GM12878 (cell line): ENCODE results near the gene UBL4A.

Experiments used
- CEBPB ChIP-seq, 2 experiments: fragments of 150-350 bp in 1 of 2; IDR thresholded peaks; 2 replicates each; pipeline ENCODE4 v1.6.1; 2012 to 2014; ENCODE audit warnings: low read depth in 2 of 2, low read length in 2 of 2, borderline replicate concordance in 1 of 2, inconsistent platforms in 1 of 2
- CTCF ChIP-seq, 3 experiments: IDR thresholded peaks in 2 of 3; conservative IDR thresholded peaks in 1 of 3; 2 replicates each; pipeline ENCODE4 v1.5.1; 2011; ENCODE audit warnings: low read depth in 3 of 3, low read length in 3 of 3, mild to moderate bottlenecking in 3 of 3, control low read depth in 2 of 3, moderate library complexity in 2 of 3, inconsistent platforms in 1 of 3, mixed read lengths in 1 of 3; ENCODE audit not compliant: control insufficient read depth in 2 of 3, insufficient read depth in 1 of 3; ENCODE audit errors: extremely low read depth in 1 of 3
- EP300 ChIP-seq, 2 experiments: fragments of 150-350 bp in 1 of 2; IDR thresholded peaks; 2 replicates each; pipeline ENCODE4 v1.6.1; 2011 to 2012; ENCODE audit warnings: low read depth in 2 of 2, low read length in 2 of 2, borderline replicate concordance in 1 of 2, improper control_type of control experiment in 1 of 2, inconsistent platforms in 1 of 2; ENCODE audit not compliant: control insufficient read depth in 1 of 2
- ESRRA ChIP-seq: IDR thresholded peaks from 2 replicates; pipeline ENCODE4 v1.6.1; 2012; ENCODE audit warnings: mild to moderate bottlenecking, low read length, improper control_type of control experiment
- EZH2 ChIP-seq: IDR thresholded peaks from 2 replicates; pipeline ENCODE4 v1.6.1; 2012; ENCODE audit warnings: low read depth, mild to moderate bottlenecking, control low read depth, inconsistent platforms, low read length, borderline replicate concordance; ENCODE audit not compliant: control insufficient read depth
- JUNB ChIP-seq: IDR thresholded peaks from 2 replicates; pipeline ENCODE4 v1.6.1; 2016; ENCODE audit warnings: antibody characterized with exemption, mild to moderate bottlenecking
- YY1 ChIP-seq: IDR thresholded peaks from 2 replicates; pipeline ENCODE4 v1.6.1; 2011; ENCODE audit warnings: low read depth, mild to moderate bottlenecking, low read length
- ZBTB33 ChIP-seq: fragments of 450-650 bp; IDR thresholded peaks from 2 replicates; pipeline ENCODE4 v1.6.1; 2017; ENCODE audit warnings: mild to moderate bottlenecking
- TF ChIP-seq, protein P1 (sequence below): IDR thresholded peaks from 2 replicates; pipeline ENCODE4 v1.6.1; 2011; ENCODE audit warnings: borderline replicate concordance, low read depth, mild to moderate bottlenecking, moderate library complexity, low read length; ENCODE audit not compliant: insufficient read depth, poor library complexity, severe bottlenecking

DNA sequence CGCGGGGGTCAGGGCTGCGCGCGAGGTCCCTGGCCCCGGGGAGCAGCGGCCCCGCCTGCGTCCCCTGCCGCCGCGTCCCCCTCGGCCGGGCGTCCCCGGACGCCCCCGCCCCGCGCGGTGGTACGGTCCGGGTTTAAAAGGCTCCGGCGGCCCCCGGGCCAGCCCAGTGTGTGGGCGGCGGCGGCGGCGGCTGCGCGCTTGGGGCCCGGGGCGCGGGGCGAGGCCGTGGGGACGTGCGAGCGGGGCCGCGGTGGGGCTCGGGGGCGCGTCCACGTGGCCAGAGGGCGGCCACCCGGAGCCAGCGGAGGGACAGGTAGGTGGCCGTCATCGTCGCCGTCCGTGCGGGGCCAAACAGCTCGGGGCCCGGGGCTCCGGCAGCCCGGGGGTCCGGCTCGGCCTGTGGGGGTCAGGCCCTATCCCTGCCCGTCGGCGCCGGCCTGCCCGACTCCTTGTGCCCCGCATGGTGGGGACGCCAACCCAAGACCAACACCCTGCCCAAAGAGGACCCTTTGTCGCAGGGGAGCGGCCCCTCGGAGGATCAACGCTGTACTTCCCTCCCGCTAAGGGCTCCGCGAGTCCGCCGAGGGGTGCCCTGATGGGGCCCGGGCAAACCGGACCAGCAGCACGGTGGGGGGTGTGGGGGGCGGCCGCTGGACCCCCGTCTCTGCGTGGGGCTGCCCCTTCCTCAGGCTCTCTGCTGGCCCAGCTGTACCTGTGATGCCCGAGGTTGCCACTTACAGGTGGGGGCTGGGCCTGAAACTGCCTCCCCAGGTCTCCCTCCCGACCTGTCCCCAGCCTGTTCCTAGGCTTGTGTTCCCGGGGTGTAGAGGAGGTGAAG lies 28.1 kb downstream of the UBL4A start, which contains the start of gene PLXNA3:
- TF ChIP-seq JUNB (no peak), YY1 (no peak), ESRRA (no peak), CEBPB (IDR thresholded peaks at IDR 0.05; ENCODE audit: borderline replicate concordance in 1 of 2, low read depth in 2 of 2, low read length in 2 of 2) (no peak), CTCF (IDR thresholded peaks at IDR 0.05 in 2 of 3, conservative IDR thresholded peaks at IDR 0.05 in 1 of 3; ENCODE audit: control insufficient read depth in 2 of 3, extremely low read depth in 1 of 3, insufficient read depth in 1 of 3, low read depth in 3 of 3, low read length in 3 of 3) (no peak), EP300 (IDR thresholded peaks at IDR 0.05; ENCODE audit: borderline replicate concordance in 1 of 2, control insufficient read depth in 1 of 2, low read depth in 2 of 2, low read length in 2 of 2) (no peak), ZBTB33 (no peak), EZH2 (no peak)
- TF ChIP-seq, protein P1, sequence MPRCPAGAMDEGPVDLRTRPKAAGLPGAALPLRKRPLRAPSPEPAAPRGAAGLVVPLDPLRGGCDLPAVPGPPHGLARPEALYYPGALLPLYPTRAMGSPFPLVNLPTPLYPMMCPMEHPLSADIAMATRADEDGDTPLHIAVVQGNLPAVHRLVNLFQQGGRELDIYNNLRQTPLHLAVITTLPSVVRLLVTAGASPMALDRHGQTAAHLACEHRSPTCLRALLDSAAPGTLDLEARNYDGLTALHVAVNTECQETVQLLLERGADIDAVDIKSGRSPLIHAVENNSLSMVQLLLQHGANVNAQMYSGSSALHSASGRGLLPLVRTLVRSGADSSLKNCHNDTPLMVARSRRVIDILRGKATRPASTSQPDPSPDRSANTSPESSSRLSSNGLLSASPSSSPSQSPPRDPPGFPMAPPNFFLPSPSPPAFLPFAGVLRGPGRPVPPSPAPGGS: no peak
